Ishikawa (cell line): ENCODE results near the gene PLEKHA1.

Experiments
- CEBPB ChIP-seq: IDR thresholded peaks from 2 replicates; pipeline ENCODE4 v1.6.1; 2012
- CREB1 ChIP-seq: IDR thresholded peaks from 2 replicates; pipeline ENCODE4 v1.6.1; 2012; ENCODE audit warnings: low read depth
- EP300 ChIP-seq: IDR thresholded peaks from 2 replicates; pipeline ENCODE4 v1.6.1; 2012; ENCODE audit warnings: borderline replicate concordance
- FOXM1 ChIP-seq: IDR thresholded peaks from 2 replicates; pipeline ENCODE4 v1.6.1; 2012; ENCODE audit warnings: low read depth, borderline replicate concordance
- NFIC ChIP-seq: IDR thresholded peaks from 2 replicates; pipeline ENCODE4 v1.6.1; 2012
- RAD21 ChIP-seq: IDR thresholded peaks from 2 replicates; pipeline ENCODE4 v1.6.1; 2012; ENCODE audit warnings: low read depth
- TCF12 ChIP-seq: IDR thresholded peaks from 2 replicates; pipeline ENCODE4 v1.6.1; 2012; ENCODE audit warnings: low read depth
- YY1 ChIP-seq: IDR thresholded peaks from 2 replicates; pipeline ENCODE4 v1.6.1; 2012; ENCODE audit warnings: low read depth
- ZBTB7A ChIP-seq: IDR thresholded peaks from 2 replicates; pipeline ENCODE4 v1.6.1; 2012; ENCODE audit warnings: low read depth
- TF ChIP-seq, protein P1 (sequence below): IDR thresholded peaks from 2 replicates; pipeline ENCODE4 v1.6.1; 2012
- TF ChIP-seq, protein P2 (sequence below): IDR thresholded peaks from 2 replicates; pipeline ENCODE4 v1.6.1; 2012; ENCODE audit warnings: low read depth, mild to moderate bottlenecking

DNA sequence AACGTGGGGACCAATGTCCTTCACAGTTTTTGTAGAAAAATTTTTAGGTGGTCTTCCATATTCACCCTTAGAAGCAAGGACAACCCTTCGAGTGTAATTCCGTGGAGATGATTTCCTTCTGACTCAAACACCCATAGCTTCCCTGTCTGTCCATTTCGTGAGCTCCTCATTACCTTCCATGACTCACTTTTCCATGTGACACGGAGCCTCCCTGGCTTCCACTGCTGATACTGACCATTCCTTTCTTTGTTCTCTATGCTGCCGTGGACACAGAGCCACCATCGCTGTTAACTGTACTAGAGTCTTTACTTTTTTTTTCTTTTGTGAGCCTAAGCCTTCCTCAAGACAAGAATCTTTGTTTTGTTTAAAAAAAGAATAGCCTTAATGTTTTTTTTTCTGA, 67.5 kb downstream of the PLEKHA1 start:
- TF ChIP-seq RAD21, result no peak
- TF ChIP-seq, protein P1, sequence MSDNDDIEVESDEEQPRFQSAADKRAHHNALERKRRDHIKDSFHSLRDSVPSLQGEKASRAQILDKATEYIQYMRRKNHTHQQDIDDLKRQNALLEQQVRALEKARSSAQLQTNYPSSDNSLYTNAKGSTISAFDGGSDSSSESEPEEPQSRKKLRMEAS, result no peak
- TF ChIP-seq EP300, result no peak
- no peak for TF ChIP-seq TCF12
- no peak for TF ChIP-seq CREB1
- no peak for TF ChIP-seq FOXM1
- TF ChIP-seq ZBTB7A, result no peak
- TF ChIP-seq CEBPB, result no peak
- TF ChIP-seq NFIC, result no peak
- TF ChIP-seq, protein P2, sequence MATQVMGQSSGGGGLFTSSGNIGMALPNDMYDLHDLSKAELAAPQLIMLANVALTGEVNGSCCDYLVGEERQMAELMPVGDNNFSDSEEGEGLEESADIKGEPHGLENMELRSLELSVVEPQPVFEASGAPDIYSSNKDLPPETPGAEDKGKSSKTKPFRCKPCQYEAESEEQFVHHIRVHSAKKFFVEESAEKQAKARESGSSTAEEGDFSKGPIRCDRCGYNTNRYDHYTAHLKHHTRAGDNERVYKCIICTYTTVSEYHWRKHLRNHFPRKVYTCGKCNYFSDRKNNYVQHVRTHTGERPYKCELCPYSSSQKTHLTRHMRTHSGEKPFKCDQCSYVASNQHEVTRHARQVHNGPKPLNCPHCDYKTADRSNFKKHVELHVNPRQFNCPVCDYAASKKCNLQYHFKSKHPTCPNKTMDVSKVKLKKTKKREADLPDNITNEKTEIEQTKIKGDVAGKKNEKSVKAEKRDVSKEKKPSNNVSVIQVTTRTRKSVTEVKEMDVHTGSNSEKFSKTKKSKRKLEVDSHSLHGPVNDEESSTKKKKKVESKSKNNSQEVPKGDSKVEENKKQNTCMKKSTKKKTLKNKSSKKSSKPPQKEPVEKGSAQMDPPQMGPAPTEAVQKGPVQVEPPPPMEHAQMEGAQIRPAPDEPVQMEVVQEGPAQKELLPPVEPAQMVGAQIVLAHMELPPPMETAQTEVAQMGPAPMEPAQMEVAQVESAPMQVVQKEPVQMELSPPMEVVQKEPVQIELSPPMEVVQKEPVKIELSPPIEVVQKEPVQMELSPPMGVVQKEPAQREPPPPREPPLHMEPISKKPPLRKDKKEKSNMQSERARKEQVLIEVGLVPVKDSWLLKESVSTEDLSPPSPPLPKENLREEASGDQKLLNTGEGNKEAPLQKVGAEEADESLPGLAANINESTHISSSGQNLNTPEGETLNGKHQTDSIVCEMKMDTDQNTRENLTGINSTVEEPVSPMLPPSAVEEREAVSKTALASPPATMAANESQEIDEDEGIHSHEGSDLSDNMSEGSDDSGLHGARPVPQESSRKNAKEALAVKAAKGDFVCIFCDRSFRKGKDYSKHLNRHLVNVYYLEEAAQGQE, result no peak
- no peak for TF ChIP-seq YY1
